HG03521 (cell line): Measurements from ENCODE around the gene SUCLG2.

Source experiments
- ATAC-seq: cut with Tn5 transposase; IDR thresholded peaks from one replicate; pipeline ENCODE4 v1.9.1; 2021; ENCODE audit warnings: mild to moderate bottlenecking, moderate library complexity; ENCODE audit not compliant: unreplicated experiment

SUCLG2 gene

DNA sequence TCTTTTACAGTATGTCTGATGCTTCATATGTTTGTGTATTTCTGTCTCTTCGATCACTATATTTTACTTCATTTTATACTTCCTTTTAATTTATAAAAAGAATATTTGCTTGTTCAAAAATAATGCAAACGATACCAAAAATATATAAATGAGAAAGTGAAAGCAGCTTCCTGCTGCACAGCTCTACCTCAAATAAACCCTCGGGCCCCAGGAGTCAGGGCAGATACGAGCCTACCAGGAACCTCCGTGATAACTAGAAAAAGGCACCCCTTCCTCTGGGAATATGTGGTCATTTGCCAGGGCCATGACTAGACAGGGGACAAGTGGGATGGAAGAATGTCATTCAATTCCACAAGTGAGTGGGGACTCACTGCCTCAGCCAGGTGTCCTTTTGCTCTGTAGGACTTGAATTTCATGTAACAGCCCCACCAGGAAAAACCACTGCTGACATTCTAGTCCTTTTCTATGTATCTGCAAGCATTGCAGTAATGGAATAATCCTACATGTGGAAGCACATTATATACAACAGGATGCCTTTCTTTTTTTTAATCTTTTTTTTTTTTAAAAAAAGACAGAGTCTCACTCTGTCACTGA, 133.3 kb downstream of the SUCLG2 start:
- no peak for ATAC-seq

DNA sequence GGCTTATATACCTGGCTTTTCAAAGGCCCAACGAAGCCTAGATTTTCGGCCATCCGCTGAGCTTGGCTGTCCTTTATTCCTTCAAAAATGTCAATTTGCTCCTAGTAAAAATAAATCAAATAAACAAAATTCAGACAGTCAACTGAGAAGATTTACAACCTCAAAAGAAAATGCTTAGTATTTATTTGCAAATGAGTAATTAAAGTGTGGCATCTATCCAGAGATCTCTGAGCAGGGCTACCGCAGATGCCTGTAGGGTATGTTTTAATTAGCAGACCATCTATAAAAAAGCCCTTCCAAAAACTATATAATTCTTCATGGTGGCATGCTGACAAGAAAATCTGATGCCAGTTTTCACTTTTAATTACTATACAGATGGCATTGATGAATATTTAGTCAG, 136.2 kb downstream of the SUCLG2 start:
- no peak for ATAC-seq

DNA sequence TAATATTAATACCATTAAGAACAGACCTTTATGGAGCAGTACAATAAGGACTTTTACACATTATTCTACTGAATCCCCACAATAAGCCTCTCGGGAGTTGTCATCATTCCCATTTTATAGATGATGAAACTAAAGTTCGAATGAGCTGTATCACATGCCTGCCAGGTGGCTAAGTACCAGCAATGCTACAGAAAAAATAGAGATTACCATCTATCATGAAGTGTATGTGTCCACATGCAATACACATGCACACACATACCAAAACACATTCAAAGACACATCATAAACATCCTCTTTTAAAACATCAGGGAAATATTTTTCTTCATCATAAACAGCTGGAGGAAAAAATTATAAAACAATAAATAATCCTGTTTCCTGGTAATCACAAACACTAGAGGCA, 136.6 kb downstream of the SUCLG2 start:
- ATAC-seq = no peak

DNA sequence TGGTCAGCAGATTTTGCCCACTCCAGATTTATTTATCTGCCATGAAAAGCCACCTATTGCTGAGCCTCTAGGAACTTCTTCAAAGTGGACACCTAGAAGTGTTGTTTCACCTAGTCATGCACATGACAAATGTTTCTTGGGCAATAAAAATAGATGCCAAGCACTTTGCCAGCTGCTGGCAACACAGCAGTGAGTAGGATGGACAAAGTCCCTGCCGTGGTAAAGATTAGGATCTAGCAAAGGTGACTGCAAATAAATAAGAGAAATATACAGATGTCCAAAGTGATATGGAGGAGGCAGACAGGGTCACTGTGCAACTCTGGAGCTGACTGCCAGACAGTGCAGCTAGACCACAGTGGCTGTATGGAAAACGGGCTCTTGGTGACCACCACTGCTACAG, 137.9 kb downstream of the SUCLG2 start:
- ATAC-seq = no peak

DNA sequence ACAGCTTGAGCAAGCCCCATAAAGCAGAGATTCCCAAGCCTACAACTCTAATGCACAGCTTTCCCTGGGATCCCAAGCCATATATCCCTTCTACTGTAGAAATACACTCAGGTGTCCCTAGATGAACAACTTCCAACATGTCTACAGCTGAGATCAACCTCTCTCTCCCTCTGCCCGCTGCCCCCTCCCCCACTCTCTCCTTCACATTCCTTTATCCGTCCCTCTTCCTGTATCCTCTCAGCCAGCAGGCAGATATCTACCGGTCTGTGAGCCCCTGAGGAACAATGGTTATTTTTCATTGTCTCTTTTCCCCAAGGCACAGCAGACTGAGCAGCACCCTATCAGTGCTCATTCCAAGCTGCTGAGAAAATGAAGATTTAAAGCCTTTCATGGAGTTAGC, 138.6 kb downstream of the SUCLG2 start:
- ATAC-seq = no peak

DNA sequence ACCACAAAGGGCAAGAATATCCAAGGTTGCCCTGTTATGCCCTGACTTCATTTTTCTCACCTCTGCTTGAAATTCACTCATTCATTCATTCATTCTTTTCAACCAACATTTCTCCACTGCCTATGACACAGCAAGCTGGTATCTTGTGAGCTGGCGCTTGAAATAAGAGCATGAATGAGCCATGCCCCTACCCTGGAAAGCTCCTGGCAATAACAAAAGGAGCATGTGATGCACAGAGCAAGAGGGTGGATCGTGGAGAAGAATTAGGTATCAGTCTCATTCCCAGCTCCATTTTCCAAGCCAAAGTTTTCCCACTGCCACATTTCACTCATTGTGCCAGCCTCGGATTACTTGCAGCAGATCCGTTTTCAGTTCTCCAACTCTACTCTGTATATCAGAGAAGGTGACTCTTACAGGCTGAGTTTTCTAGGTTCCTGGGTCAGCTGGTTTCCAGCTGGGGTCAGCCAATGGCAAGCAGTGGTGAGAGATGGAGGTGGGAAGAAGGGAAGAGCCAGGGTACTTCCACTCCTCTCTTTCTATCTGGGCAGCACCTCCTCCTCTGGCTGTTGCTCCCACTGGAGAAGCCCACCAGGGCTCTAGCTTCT, 144.8 kb downstream of the SUCLG2 start:
- ATAC-seq = no peak

DNA sequence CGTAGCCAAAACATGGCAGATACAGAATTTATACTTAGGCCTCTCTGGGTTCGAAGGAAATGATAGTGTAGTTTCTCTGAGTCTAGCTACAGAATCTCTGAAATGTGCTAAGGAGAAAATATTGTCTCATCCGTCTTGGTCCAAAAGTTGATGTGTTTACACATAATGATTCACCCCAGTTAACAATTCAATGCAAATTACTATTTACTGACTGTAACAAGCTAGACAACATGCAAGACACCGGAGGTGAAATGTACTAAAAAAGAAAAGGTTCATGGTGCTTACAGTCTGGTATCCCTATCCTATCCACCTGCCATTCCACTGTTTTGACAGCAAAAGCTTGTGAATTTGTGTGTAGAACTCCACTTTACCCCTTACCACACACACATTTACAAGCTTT, 146.8 kb downstream of the SUCLG2 start:
- no peak for ATAC-seq

DNA sequence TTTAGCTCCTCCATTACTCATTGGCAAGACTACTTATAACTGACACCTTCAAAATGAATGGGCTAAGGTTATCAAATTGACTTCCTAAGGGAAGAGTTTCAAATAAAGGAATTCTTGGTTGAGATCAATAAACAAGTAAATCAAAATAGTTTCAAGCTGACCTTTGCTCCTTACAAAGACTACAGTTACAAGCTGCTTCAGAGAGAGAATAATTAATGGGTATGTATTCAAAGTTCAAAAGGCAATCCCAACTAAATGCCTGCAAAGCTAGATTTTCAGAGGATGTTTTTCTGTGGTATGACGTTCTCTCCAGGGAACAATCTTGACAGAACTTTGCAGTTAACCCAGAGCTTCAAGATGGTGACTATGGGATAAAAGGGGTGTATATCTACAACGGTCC, 153.7 kb downstream of the SUCLG2 start:
- ATAC-seq = no peak

DNA sequence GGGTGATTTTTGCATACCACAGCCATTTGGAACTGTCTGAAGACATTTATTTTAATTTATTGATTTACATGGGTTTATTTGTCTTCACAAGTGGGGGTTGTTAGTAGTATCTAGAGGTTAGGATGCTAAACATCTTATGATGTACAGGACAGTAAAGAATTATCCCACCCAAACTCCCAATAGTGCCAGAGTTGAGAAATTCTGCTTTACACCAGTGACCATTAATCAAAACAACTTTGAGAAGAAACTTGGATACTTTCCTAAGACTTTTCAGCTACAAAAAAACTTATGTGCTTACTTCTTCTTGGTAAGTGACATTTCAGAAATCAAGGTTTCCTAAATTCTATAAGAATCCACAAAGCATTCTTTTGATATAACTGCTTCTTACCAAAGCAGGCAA, 156.7 kb downstream of the SUCLG2 start:
- ATAC-seq = no peak

DNA sequence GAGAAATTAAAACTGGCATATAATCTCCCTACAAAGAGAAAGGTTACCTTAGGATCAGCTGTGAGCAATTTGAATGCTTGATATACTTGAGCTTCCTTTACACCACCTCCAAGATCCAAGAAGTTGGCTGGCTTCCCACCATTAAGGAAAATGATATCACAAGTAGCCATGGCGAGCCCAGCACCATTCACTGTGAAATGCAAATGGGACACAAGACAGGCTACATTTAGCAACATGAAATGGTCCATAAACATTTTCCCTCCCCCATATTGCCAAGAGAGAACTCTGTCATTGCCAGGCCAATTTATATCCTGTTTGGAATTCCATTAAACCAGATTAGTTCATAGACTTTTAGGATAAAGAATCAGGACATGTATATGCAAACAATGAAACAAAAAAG, 158.7 kb downstream of the SUCLG2 start:
- no peak for ATAC-seq

DNA sequence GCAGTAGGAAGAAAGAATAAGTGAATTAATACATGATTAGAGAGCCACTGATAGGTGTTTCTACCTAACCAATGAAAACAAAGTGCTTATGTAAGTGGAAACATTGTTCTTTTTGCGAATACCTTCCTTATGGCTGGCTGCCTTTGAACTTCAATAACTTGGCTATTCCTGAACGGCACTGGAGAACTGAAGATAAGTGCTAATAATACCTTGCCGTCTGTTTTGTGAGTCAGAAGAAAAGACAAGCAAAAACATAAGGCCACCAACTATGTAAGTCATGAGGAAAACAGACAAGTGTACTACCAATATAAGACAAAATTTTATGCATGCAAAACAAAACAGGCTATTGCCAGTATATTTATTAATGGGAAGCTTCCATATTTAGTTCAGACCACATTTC, 160.6 kb downstream of the SUCLG2 start:
- no peak for ATAC-seq

DNA sequence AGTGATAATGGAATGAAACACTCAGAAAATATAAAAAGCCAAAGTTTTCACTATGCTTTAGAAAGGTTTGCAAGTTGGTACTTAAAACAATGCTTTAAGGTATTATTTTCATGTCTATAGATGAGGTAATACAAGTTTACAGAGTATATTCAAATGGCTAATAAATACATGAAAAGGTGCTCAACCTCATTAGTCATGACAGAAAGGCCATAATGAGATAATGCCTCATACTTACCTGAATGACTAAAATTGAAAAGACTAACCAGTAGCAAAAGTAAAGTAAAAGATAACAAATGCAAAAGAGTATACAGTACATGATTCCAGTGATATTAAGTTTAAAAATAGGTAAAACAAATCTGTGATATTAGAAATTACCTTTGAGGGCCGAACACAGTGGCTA, 163.8 kb downstream of the SUCLG2 start:
- ATAC-seq = no peak

DNA sequence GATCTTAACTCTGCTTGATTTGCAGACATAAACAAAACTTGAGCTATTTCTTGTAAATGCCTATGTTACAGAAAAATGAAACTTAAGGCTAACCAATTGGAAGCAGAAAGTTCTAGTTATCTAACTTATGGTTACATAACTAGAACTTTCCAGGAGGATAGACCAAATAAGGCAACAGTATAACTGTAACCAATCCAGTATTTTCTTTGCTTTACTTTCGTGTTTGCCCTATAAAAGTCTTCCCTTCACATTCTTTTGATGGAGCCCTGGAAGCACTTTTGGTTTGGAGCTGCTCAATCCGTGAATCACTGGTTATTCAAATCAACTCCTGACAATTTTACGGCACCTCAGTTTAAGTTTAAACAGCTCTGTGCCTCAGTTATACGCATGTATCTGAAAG, 164.6 kb downstream of the SUCLG2 start:
- no peak for ATAC-seq

DNA sequence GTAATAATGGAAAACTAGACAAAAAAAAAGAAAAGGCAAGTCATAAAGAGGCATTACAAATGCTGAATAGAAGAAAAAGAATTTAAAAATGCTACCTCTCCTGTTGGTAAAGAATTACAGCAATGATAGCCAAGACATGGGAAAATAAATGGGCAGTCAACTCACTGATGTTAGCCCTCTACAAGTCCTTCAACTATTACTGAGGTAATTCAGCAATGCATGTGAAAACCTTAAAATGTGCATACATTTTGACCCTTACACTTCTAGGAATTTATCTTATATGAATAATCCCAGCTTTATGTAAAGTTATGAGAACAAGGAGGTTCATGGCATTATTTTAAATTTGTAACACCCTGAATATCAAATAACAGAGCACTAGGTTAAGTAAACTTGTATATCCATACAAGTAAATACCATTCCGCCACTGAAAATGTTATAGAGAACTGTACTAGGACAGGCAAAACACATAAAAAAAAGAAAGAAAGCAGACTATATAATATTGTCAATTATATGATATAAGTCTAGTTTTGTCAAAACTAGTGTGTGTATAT, 166.8 kb downstream of the SUCLG2 start:
- ATAC-seq = no peak

DNA sequence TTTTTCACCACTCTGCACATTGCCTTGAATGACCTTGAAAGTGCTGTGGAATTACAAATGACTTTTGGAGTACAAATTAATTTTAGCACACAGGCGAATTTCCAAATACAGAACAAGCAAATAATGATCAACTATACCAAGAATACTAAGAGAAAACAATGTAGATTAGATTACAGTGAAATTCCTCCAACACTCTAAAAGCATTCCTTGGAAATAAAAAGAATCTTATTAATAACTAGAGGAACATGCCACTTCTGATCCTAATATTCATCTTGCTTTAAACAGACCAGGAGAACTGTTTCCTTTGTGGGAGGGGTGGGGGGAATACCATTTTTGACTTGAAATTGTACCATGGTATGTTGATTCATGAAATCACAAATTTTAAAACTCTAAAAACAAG, 167.5 kb downstream of the SUCLG2 start:
- ATAC-seq = no peak

DNA sequence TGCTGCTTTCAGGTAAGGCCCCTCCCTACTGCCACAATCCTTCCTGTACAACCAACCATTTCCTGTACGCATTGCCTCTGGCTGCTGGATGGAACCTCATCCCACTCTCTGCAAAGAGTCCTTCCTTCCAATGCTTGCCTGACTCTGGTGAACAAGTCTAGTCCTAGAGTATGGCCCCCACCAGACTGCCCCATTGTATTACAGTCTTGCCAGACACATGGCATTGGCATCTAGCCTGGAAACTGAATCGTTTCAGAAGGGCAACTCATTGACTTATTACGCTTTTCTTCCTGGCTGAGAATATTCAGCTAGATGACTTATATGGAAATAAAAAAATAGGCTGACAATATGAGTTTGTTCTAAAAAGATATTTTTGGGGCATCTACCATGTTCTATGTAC, 170.3 kb downstream of the SUCLG2 start:
- no peak for ATAC-seq

DNA sequence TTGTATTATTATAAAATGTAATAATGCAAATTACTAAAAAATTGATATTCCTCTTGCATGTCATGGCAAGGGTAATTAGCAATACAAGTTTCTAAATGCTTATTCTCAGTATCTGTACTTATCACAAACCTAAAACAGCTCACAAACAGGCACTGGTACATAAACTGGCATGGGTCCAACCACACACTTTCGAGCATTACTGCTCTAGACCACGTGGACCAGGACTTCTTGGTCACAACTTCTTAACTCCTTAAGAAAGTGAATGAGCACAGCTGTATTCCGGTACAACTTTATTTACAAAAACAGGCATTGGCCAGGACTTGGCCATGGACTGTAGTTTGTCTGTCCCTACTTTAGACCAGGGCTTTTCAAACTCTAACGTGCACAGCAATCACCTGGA, 173.3 kb downstream of the SUCLG2 start:
- ATAC-seq = no peak

DNA sequence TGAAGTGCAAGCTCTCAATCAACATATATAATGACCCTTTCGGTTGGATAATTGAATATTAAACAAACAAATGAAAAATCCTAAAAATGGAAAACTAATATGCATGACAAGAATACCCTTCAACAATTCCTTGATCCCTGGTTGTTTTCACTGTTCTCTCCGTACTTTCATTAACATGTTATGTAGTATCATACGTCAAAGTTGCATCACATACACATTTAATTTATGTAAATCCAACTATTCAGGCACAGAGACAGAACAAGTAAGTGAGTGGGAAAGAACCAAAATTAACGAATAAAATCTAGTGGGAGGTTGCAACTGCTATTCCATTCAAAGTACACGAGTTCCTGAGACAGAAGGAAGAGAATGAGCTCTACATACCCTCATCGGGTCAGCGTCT, 176.0 kb downstream of the SUCLG2 start:
- no peak for ATAC-seq

DNA sequence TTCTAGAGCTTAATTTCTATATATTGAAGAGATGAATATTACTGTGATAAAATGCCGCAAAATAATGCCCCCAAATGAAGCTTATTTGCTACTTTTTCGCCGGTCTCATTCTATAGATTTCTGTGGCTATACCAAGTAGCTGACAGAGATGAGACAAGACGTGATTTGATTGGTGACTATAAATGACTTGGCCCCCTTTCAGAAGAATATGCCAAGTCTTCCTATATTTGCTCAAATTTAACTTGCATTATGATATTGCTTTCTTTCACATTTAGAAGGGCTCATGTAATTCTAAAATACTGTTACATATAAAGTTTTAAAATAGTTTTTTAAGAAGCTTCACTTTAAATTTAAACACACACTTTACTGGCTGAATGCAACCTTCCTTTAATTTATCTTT, 180.1 kb downstream of the SUCLG2 start:
- no peak for ATAC-seq

DNA sequence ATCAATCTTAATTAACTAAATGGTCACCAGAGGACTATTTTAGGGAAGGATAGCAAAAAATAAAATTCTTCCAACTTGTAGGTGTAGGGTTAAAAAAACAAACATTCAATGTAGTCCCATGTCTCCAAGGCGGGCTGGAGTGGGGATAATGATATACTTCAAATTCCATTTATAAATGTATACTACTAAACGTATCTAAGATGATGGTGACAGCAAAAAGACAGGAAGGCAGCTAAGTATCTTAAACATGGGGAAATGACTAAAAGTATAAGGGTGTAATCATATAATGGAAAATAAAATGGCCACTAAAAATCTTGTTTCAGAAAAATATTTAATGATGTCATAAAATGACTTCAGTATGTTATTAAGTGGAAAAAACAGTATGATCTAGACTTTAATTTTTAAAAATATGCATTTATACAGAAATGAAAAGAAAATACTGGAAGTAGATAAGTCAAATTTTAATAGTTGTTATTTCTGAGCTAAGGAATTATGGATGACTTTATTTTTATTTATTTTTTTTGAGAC, 181.7 kb downstream of the SUCLG2 start:
- ATAC-seq = no peak

DNA sequence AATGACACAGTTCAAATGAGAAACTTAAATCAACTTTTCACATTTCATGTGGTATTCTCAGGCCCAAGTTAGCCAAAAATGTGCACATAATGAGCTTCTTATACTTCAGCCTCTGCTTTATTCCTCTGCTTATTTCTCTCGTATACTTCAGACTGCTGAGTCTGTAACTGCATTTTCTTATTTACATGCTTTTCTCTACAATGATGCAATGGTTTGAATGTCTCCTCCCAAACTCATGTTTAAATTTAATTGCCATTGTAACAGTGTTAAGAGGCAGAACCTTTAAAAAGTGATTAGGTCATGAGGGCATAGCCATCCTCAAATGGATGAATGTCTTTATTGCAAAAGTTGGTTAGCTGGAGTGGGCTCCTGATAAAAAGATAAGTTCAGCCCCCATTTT, 184.2 kb downstream of the SUCLG2 start:
- ATAC-seq = no peak

DNA sequence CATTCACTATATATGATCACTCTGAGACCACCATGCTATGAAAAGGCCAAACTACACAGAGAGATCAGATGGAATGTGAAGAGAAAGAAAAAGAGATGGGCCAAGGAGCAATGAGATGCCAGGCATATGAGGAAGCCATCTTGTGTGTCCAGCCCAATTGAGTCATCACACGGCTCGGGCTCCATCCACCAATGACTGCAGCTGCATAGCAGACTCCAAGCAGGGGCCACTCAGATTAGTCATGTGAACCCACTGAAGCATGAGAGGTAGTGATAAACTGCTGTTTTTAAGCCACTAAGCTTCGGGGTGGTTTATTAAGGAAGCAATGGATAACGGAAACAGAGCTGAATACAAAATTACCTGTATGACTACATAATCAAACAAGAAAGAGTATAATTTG, 185.9 kb downstream of the SUCLG2 start:
- no peak for ATAC-seq

DNA sequence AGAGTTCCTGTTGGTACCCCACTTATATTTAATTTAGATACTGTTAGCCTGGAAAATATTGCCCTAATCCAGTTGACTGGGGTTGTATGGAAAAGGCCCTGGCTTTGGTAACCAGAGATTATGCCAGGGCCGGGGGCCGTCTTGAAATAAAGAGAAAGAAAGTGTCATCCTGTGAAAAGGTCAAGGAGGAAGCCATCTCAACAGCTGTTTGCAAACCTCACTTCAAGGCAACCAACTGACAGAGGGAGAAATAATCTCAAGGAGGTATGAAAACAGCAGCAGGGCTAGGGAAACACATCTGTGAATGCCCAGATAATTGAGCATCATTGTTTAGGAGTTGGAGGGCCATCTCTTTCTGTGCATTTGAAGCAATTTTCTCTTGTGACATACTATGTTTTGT, 190.8 kb downstream of the SUCLG2 start:
- no peak for ATAC-seq
